Upper lobe of right lung (tissue), 1 donor: ENCODE results near the gene TMEM209. TPM values are rescaled to one million over a fixed set of nuclear protein-coding genes. Genes with fewer than 3 reads are reported as not detected.

Experiments
- ATAC-seq: fragments of 200-7000 bp; cut with Tn5 transposase; one replicate; pipeline ENCODE4 v1.9.1; 2020; ENCODE audit warnings: mild to moderate bottlenecking, moderate library complexity
- DNase-seq: peaks from one replicate; pipeline ENCODE4 v3.0.0-alpha.2; 2020
- H3K27ac ChIP-seq: fragments of 200-600 bp; one replicate; pipeline ENCODE4 v1.8.0; 2022
- H3K27me3 ChIP-seq: fragments of 200-600 bp; one replicate; pipeline ENCODE4 v1.8.0; 2022; ENCODE audit warnings: mild to moderate bottlenecking
- H3K36me3 ChIP-seq: fragments of 200-600 bp; one replicate; pipeline ENCODE4 v1.8.0; 2022
- H3K4me1 ChIP-seq: fragments of 200-600 bp; one replicate; pipeline ENCODE4 v1.8.0; 2022
- H3K4me3 ChIP-seq: fragments of 200-600 bp; one replicate; pipeline ENCODE4 v1.8.0; 2022; ENCODE audit warnings: mild to moderate bottlenecking
- H3K9me3 ChIP-seq: fragments of 200-600 bp; one replicate; pipeline ENCODE4 v1.8.0; 2022
- CTCF ChIP-seq: fragments of 200-600 bp; IDR thresholded peaks from one replicate; pipeline ENCODE4 v1.8.0; 2022; ENCODE audit warnings: antibody characterized with exemption
- intact Hi-C: fragments of 100-400 bp; cut with DNase I; formaldehyde crosslinking; loops from one replicate; pipeline ENCODE4 v1.11.0; 2022
- total RNA-seq: library from RNA; stranded (reverse); fragmentation: NEBNext Ultra II Directional; extraction: Animal tissue kit (Norgen Biotek cat#: 25700); gene quantifications from one replicate; pipeline ENCODE4 v1.2.1, GENCODE V29; 2021
- donor health status: DM: no; HTN: yes; CAD: no; lungs with severe emphysema.

Gene TMEM209
- total RNA-seq, 1 donor from 2014 or later = 18.3 TPM

GRCh38 chr7:130114776-130115175 lies 90.4 kb downstream of the TMEM209 start:
- no peak for TF ChIP-seq CTCF
- DNase-seq (no peak), ATAC-seq (no peak)
- H3K4me1 ChIP-seq = no peaks in the 10 kb centered on the region
- H3K27me3 ChIP-seq = no peaks in the 10 kb centered on the region
- intact Hi-C loops = no loop called here
- H3K36me3 ChIP-seq = peaks cover 9% of the 10 kb centered on the region
- H3K27ac ChIP-seq = no peak overlapping the region
- no peak overlapping the region for H3K4me3 ChIP-seq
- no peaks in the 10 kb centered on the region for H3K9me3 ChIP-seq

Other genes with a start within 250 kb of the TMEM209 start
- gene ZC3HC1, start 154.0 kb downstream of the TMEM209 start, total RNA-seq = 12.8 TPM
- 32.0 TPM for gene KLHDC10, start 134.9 kb downstream of the TMEM209 start, total RNA-seq
- not detected for gene SSMEM1, start 2.5 kb upstream of the TMEM209 start, total RNA-seq
- not detected for gene CPA2, start 61.5 kb upstream of the TMEM209 start, total RNA-seq
- not detected for gene CPA4, start 87.8 kb upstream of the TMEM209 start, total RNA-seq
- not detected for gene CPA5, start 139.4 kb upstream of the TMEM209 start, total RNA-seq
- gene CPA1, start 175.1 kb upstream of the TMEM209 start, total RNA-seq = not detected
- 11.3 TPM for gene CEP41, start 235.6 kb upstream of the TMEM209 start, total RNA-seq